IMR-90 (cell line): ENCODE results near the gene TCFL5. TPM values are rescaled to one million over a fixed set of nuclear protein-coding genes. Genes with fewer than 3 reads are reported as not detected.

Source experiments
- ATAC-seq: fragments of 200-7000 bp; cut with Tn5 transposase; 2 replicates; pipeline ENCODE4 v1.9.1; 2020; ENCODE audit warnings: low read depth, mild to moderate bottlenecking, moderate library complexity
- BruUV-seq: library from RNA; stranded (reverse); fragments of 400-500 nt; replicated peaks from 2 replicates; lab custom pipeline; 2021; lab: Mats Ljungman, UMichigan
- CTCF ChIA-PET: fragments of 300-600 bp; formaldehyde crosslinking; extraction: SDS; loops from one replicate; lab custom pipeline; 2021; ENCODE audit warnings: antibody characterized with exemption; lab: Yijun Ruan, JAX
- POLR2A ChIA-PET: fragments of 300-600 bp; sonication (Branson Sonifier 250); formaldehyde crosslinking; loops from one replicate; lab custom pipeline; 2022; ENCODE audit warnings: antibody characterized with exemption; ENCODE audit not compliant: unreplicated experiment; lab: Charles Lee
- DNase-seq: peaks from one replicate; pipeline ENCODE4 v3.0.0; 2013
- H2AFZ ChIP-seq: replicated peaks from 2 replicates; pipeline ENCODE3; 2013; ENCODE audit warnings: low read length, mild to moderate bottlenecking; ENCODE audit not compliant: poor library complexity
- H2AK5ac ChIP-seq: 2 replicates; pipeline ENCODE4 v1.6.1; 2013; ENCODE audit warnings: low read depth, low read length, inconsistent platforms
- H2AK9ac ChIP-seq: replicated peaks from 2 replicates; pipeline ENCODE3; 2013; ENCODE audit warnings: mild to moderate bottlenecking, low read depth, low read length, moderate library complexity; ENCODE audit not compliant: poor library complexity
- H2BK120ac ChIP-seq: 2 replicates; pipeline ENCODE4 v1.6.1; 2013; ENCODE audit warnings: low read depth, low read length, inconsistent platforms
- H2BK15ac ChIP-seq: 3 replicates; pipeline ENCODE4 v1.6.1; 2013; ENCODE audit warnings: low read depth, low read length, inconsistent platforms
- H2BK20ac ChIP-seq: 2 replicates; pipeline ENCODE4 v1.6.1; 2013; ENCODE audit warnings: low read depth, mild to moderate bottlenecking, inconsistent platforms, low read length, moderate library complexity
- H2BK5ac ChIP-seq: 2 replicates; pipeline ENCODE4 v1.6.1; 2013; ENCODE audit warnings: mild to moderate bottlenecking, low read depth, low read length, inconsistent platforms; ENCODE audit not compliant: poor library complexity, severe bottlenecking
- H3K14ac ChIP-seq: replicated peaks from 2 replicates; pipeline ENCODE4 v1.6.1; 2013; ENCODE audit warnings: low read depth, low read length, inconsistent platforms
- H3K18ac ChIP-seq: 2 replicates; pipeline ENCODE4 v1.6.1; 2013; ENCODE audit warnings: low read depth, low read length, control low read depth
- H3K23ac ChIP-seq: 2 replicates; pipeline ENCODE4 v1.6.1; 2013; ENCODE audit warnings: low read depth, low read length, inconsistent platforms
- H3K27ac ChIP-seq: 2 replicates; pipeline ENCODE4 v1.5.1; 2013; ENCODE audit warnings: mild to moderate bottlenecking, control low read depth, low read length; ENCODE audit not compliant: insufficient read depth
- H3K27me3 ChIP-seq: 2 replicates; pipeline ENCODE4 v1.6.1; 2013; ENCODE audit warnings: low read length; ENCODE audit not compliant: control insufficient read depth, insufficient read depth
- H3K36me3 ChIP-seq: 2 replicates; pipeline ENCODE4 v1.6.1; 2013; ENCODE audit warnings: low read length, mixed read lengths; ENCODE audit not compliant: control insufficient read depth, insufficient read depth
- H3K4ac ChIP-seq: 2 replicates; pipeline ENCODE4 v1.6.1; 2013; ENCODE audit warnings: low read depth, low read length, inconsistent platforms
- H3K4me1 ChIP-seq: 2 replicates; pipeline ENCODE4 v1.6.1; 2013; ENCODE audit warnings: low read length, mixed read lengths; ENCODE audit not compliant: control insufficient read depth, insufficient read depth
- H3K4me2 ChIP-seq: 2 replicates; pipeline ENCODE4 v1.6.1; 2013; ENCODE audit warnings: low read depth, mild to moderate bottlenecking, control low read depth, low read length, moderate library complexity
- H3K4me3 ChIP-seq: 2 replicates; pipeline ENCODE4 v1.5.1; 2013; ENCODE audit warnings: low read depth, mild to moderate bottlenecking, control low read depth, low read length, moderate library complexity; ENCODE audit not compliant: insufficient read depth
- H3K56ac ChIP-seq: 2 replicates; pipeline ENCODE4 v1.6.1; 2013; ENCODE audit warnings: low read length, inconsistent platforms; ENCODE audit not compliant: insufficient read depth; ENCODE audit errors: extremely low read depth
- H3K79me1 ChIP-seq, 2 experiments: 2 replicates each; pipeline ENCODE4 v1.6.1; 2013; ENCODE audit warnings: low read length in 2 of 2, inconsistent platforms in 1 of 2, low read depth in 1 of 2
- H3K9ac ChIP-seq: 2 replicates; pipeline ENCODE4 v1.6.1; 2013; ENCODE audit warnings: low read depth, low read length, control low read depth
- H3K9me1 ChIP-seq: 2 replicates; pipeline ENCODE4 v1.6.1; 2013; ENCODE audit warnings: low read length, inconsistent platforms; ENCODE audit not compliant: insufficient read depth
- H3K9me3 ChIP-seq: 2 replicates; pipeline ENCODE4 v1.6.1; 2013; ENCODE audit warnings: low read length; ENCODE audit not compliant: control insufficient read depth, insufficient read depth
- H4K20me1 ChIP-seq: 2 replicates; pipeline ENCODE4 v1.6.1; 2013; ENCODE audit warnings: low read length, inconsistent platforms; ENCODE audit not compliant: insufficient read depth
- H4K5ac ChIP-seq: 2 replicates; pipeline ENCODE4 v1.6.1; 2013; ENCODE audit warnings: mild to moderate bottlenecking, low read depth, low read length, control low read depth
- H4K8ac ChIP-seq, 2 experiments: 2 replicates each; pipeline ENCODE4 v1.6.1; 2013; ENCODE audit warnings: low read depth in 2 of 2, low read length in 2 of 2, control low read depth in 1 of 2, inconsistent platforms in 1 of 2
- H4K91ac ChIP-seq: 2 replicates; pipeline ENCODE4 v1.6.1; 2013; ENCODE audit warnings: low read depth, low read length, inconsistent platforms; ENCODE audit not compliant: insufficient read depth
- BHLHE40 ChIP-seq: fragments of 150-350 bp; IDR thresholded peaks from 2 replicates; pipeline ENCODE4 v1.6.1; 2016; ENCODE audit warnings: mild to moderate bottlenecking, low read depth, low read length
- CEBPB ChIP-seq: IDR thresholded peaks from 2 replicates; pipeline ENCODE4 v1.6.1; 2012; ENCODE audit warnings: low read depth, low read length, improper control_type of control experiment
- CHD1 ChIP-seq: IDR thresholded peaks from 2 replicates; pipeline ENCODE4 v1.6.1; 2012; ENCODE audit warnings: low read depth, low read length, improper control_type of control experiment
- CTCF ChIP-seq: conservative IDR thresholded peaks from 2 replicates; pipeline ENCODE4 v1.5.1; 2012; ENCODE audit warnings: mild to moderate bottlenecking, low read depth, low read length, improper control_type of control experiment
- ELK1 ChIP-seq: fragments of 150-350 bp; IDR thresholded peaks from 2 replicates; pipeline ENCODE4 v1.6.1; 2016; ENCODE audit warnings: low read depth, mild to moderate bottlenecking, low read length, moderate library complexity, borderline replicate concordance
- FOS ChIP-seq: fragments of 150-350 bp; IDR thresholded peaks from 2 replicates; pipeline ENCODE4 v1.6.1; 2016; ENCODE audit warnings: low read depth, low read length
- MAFK ChIP-seq: IDR thresholded peaks from 2 replicates; pipeline ENCODE4 v1.6.1; 2012; ENCODE audit warnings: low read depth, low read length, improper control_type of control experiment
- MAZ ChIP-seq: IDR thresholded peaks from 2 replicates; pipeline ENCODE4 v1.6.1; 2012; ENCODE audit warnings: low read depth, mild to moderate bottlenecking, low read length, improper control_type of control experiment, moderate library complexity, borderline replicate concordance
- MXI1 ChIP-seq: IDR thresholded peaks from 2 replicates; pipeline ENCODE4 v1.6.1; 2012; ENCODE audit warnings: low read depth, mild to moderate bottlenecking, low read length, moderate library complexity, borderline replicate concordance
- NFE2L2 ChIP-seq: fragments of 150-350 bp; IDR thresholded peaks from 2 replicates; pipeline ENCODE4 v1.6.1; 2016; ENCODE audit warnings: low read depth, mild to moderate bottlenecking, low read length
- POLR2A ChIP-seq: IDR thresholded peaks from 2 replicates; pipeline ENCODE4 v1.6.1; 2012; ENCODE audit warnings: mild to moderate bottlenecking, low read depth, low read length
- RAD21 ChIP-seq: IDR thresholded peaks from 2 replicates; pipeline ENCODE4 v1.6.1; 2012; ENCODE audit warnings: low read length, improper control_type of control experiment
- RCOR1 ChIP-seq: IDR thresholded peaks from 2 replicates; pipeline ENCODE4 v1.6.1; 2012; ENCODE audit warnings: mild to moderate bottlenecking, low read length, improper control_type of control experiment; ENCODE audit not compliant: insufficient replicate concordance
- RFX5 ChIP-seq: IDR thresholded peaks from 2 replicates; pipeline ENCODE4 v1.8.0; 2012; ENCODE audit warnings: low read depth, mild to moderate bottlenecking, low read length, moderate library complexity
- SMC3 ChIP-seq: fragments of 150-350 bp; IDR thresholded peaks from 2 replicates; pipeline ENCODE4 v1.6.1; 2016; ENCODE audit warnings: low read depth, mild to moderate bottlenecking, antibody characterized with exemption, low read length, moderate library complexity
- USF2 ChIP-seq: fragments of 150-350 bp; IDR thresholded peaks from 2 replicates; pipeline ENCODE4 v1.6.1; 2017; ENCODE audit warnings: mild to moderate bottlenecking, antibody characterized with exemption, low read length, low read depth
- WGBS, 2 experiments: methylation state at CpG; one replicate each; pipeline versions ENCODE4 v1.1.5 to v1.1.7; 2013; ENCODE audit warnings: missing lambda C conversion rate in 2 of 2; ENCODE audit not compliant: insufficient read length in 1 of 2; ENCODE audit errors: extremely low coverage in 2 of 2; 5-methylcytosine and 5-hydroxymethylcytosine counted together
- dilution Hi-C: fragments of 300-500 bp; cut with HindIII; formaldehyde crosslinking; loops from one replicate; pipeline ENCODE4 v1.14.3; 2018; ENCODE audit warnings: low sequenced_read_pairs; ENCODE audit not compliant: unreplicated experiment
- in situ Hi-C: fragments of 300-500 bp; cut with MboI; formaldehyde crosslinking; loops from 3 replicates; pipeline ENCODE4 v1.14.3; 2019; ENCODE audit warnings: low sequenced_read_pairs, inconsistent platforms, mixed read lengths
- intact Hi-C: fragments of 100-400 bp; cut with micrococcal nuclease; formaldehyde crosslinking; loops from 2 replicates; pipeline ENCODE4 v1.10.0; 2022
- polyA plus RNA-seq, 3 experiments: library from polyadenylated mRNA; depleted of rRNA; stranded (reverse); fragments of >200 nt; gene quantifications; 2 replicates each; pipeline ENCODE4 v1.2.3, GENCODE V29; 2012; ENCODE audit warnings: low replicate concordance in 1 of 3
- total RNA-seq: library from RNA; depleted of rRNA; stranded (reverse); fragments of >200 nt; gene quantifications from 2 replicates; pipeline ENCODE4 v1.2.3, GENCODE V29; 2012

Gene TCFL5
- total and polyA plus RNA-seq, 2 of the 4 experiments (the other 2 are of a cell fraction): 6.0 to 8.2 TPM

GRCh38 chr20:62888406-62888805 lies 26.8 kb upstream of the TCFL5 start:
- Histone ChIP-seq H3K9me1 (peaks cover 11% of the 10 kb centered on the region), H4K5ac (no peak overlapping the region), H4K8ac (no peak overlapping the region; a peak in 1 of 4 replicates), H3K23ac (no peak overlapping the region), H3K4me2 (no peak overlapping the region), H3K4me3 (no peak overlapping the region), H3K56ac (no peak overlapping the region), H2BK15ac (no peak overlapping the region), H3K9ac (no peak overlapping the region), H3K9me3 (no peaks in the 10 kb centered on the region), H3K14ac (no peak overlapping the region), H3K79me1 (peaks cover 3 to 42% of the 10 kb centered on the region in 2 experiments), H2BK20ac (no peak overlapping the region), H3K4me1 (peaks cover 11% of the 10 kb centered on the region), H3K36me3 (peaks cover 58% of the 10 kb centered on the region), H4K91ac (no peak overlapping the region), H2BK120ac (no peak overlapping the region), H3K4ac (no peak overlapping the region), H3K27ac (no peak overlapping the region), H2AFZ (no peak overlapping the region), H2AK9ac (no peak overlapping the region), H3K27me3 (no peaks in the 10 kb centered on the region), H2AK5ac (no peak overlapping the region), H3K18ac (no peak overlapping the region), H2BK5ac (no peak overlapping the region), H4K20me1 (peaks cover 20% of the 10 kb centered on the region)
- ATAC-seq (no peak), DNase-seq (no peak)
- BruUV-seq: no TSS peak
- in situ Hi-C loops (no loop called here), dilution Hi-C loops (no loop called here), intact Hi-C loops (no loop called here)
- TF ChIP-seq RCOR1: no peak
- TF ChIP-seq CHD1: no peak
- no peak for TF ChIP-seq CTCF
- no peak for TF ChIP-seq BHLHE40
- TF ChIP-seq RFX5: no peak
- no peak for TF ChIP-seq MXI1
- no peak for TF ChIP-seq FOS
- no peak for TF ChIP-seq POLR2A
- no peak for TF ChIP-seq RAD21
- no peak for TF ChIP-seq USF2
- no peak for TF ChIP-seq MAZ
- TF ChIP-seq MAFK: no peak
- TF ChIP-seq CEBPB: no peak
- no peak for TF ChIP-seq ELK1
- TF ChIP-seq SMC3: no peak
- TF ChIP-seq NFE2L2: no peak
- ChIA-PET POLR2A (no interaction called here), CTCF (interaction anchor here (1.4 kb wide), 1 partner anchor 13 kb away, joined by 3 read pairs; no protein-coding TSS in a partner anchor)
- WGBS, 2 experiments: 96% methylated on average over 4 of the region's 16 CpGs; no CpG with 5 or more reads in 1 of the 2 experiments
